ENCODE results near the gene SYDE2. TPM values are rescaled to one million over a fixed set of nuclear protein-coding genes. Genes with fewer than 3 reads are reported as not detected.

SYDE2 gene
- polyA plus RNA-seq, 2 of the 4 experiments (the other 2 are of a cell fraction): 0.92 to 2.6 TPM

DNA sequence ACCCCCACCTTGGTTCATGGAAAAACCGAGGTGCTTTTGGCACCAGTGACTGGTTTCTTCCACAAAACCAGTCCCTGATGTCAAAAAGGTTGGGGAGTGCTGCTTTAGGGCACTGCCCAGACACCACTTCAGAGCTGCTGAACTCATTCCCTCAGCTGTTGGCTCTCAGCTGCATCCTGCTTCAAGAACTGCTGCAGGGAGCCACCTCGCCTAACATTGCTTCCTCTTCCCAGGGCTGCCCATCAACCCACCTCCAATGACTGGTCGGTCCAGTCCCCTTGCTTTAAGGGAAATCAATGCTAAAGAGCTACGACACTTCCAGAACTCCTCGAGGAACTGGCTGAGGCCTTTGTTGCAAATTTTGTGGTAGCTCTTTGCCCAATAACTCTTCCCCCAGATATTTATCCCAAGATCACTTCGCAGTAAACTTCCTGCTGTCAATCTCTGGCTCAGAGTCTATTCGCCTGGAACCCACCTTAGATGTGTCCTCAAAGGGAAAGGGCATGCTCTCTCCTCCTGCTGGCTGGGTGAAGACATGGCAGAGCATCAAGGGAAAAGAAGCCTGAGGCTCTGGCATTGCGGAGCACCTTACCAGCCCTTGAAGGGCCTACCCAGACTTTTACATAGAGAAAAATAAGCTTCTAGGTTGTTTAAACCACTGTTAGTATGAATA lies 29.6 kb upstream of the SYDE2 start:
- WGBS (ENCODE audit: missing lambda C conversion rate): 78% methylated on average over 8 of the region's 8 CpGs
- Histone ChIP-seq H3K4me3 (no peak overlapping the region), H3K4me1 (no peaks in the 10 kb centered on the region), H3K9me3 (no peaks in the 10 kb centered on the region), H3K27ac (no peak overlapping the region), H3K4me2 (no peak overlapping the region)
- peak in 1 of 2 experiments; percentile 18; a peak in 1 of 5 replicates for TF ChIP-seq RAD21 (conservative IDR thresholded peaks at IDR 0.05 in 1 of 2, IDR thresholded peaks at IDR 0.05 in 1 of 2)
- TF ChIP-seq, protein P1, sequence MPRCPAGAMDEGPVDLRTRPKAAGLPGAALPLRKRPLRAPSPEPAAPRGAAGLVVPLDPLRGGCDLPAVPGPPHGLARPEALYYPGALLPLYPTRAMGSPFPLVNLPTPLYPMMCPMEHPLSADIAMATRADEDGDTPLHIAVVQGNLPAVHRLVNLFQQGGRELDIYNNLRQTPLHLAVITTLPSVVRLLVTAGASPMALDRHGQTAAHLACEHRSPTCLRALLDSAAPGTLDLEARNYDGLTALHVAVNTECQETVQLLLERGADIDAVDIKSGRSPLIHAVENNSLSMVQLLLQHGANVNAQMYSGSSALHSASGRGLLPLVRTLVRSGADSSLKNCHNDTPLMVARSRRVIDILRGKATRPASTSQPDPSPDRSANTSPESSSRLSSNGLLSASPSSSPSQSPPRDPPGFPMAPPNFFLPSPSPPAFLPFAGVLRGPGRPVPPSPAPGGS (IDR thresholded peaks at IDR 0.05): no peak
- POLR2A ChIA-PET: no interaction called here
- FAIRE-seq (no peak), DNase-seq (ENCODE audit: low read depth in 1 of 2, low spot score in 1 of 2) (peak in 1 of 2 experiments; percentile 17), ATAC-seq (peak; percentile 39 to 74; a peak in 4 of 6 replicates)
- CTCF ChIA-PET: interaction anchor here (0.6 to 2.3 kb wide), 8 partner anchors 9 to 283 kb away, joined by 3 to 6 read pairs (median 3); partner anchors contain the start of gene C1orf52

DNA sequence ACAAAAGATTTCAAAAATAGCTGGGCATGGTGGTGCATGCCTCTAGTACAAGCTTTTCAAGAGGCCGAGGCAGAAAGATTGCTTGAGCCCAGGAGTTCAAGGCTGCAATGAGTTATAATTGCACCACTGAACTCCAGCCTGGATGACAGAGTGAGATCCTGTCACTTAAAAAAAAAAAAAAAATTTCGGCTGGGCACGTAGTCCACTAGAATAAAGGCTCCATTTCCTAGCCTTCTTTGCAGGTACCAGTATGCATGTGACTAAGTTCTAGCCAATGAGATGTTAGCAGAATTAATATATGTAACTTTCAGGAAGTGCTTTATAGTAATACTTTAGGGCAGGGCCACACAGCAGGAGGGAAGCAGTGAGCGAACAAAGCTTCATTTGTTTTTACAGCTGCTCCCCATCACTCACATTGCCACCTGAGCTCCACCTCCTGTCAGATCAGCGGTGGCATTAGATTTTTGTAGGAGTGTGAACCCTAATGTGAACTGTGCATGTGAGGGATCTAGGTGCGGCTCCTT lies 28.8 kb upstream of the SYDE2 start:
- no peak overlapping the region for H3K4me3 ChIP-seq
- no peak overlapping the region for H3K27ac ChIP-seq
- DNase-seq (ENCODE audit: low read depth in 1 of 2, low spot score in 1 of 2) (no peak), ATAC-seq (no peak), FAIRE-seq (no peak)
- ChIA-PET CTCF (interaction anchor here (0.6 to 2.3 kb wide), 4 partner anchors 8 to 120 kb away, joined by 3 to 6 read pairs (median 4); no protein-coding TSS in a partner anchor), POLR2A (no interaction called here)
- H3K9me3 ChIP-seq: no peaks in the 10 kb centered on the region
- no peaks in the 10 kb centered on the region for H3K4me1 ChIP-seq
- no peak overlapping the region for H3K4me2 ChIP-seq
- WGBS (ENCODE audit: missing lambda C conversion rate): 67% methylated on average over 6 of the region's 6 CpGs
- TF ChIP-seq ZC3H11A (IDR thresholded peaks at IDR 0.05) (no peak), ZSCAN20 (CRISPR knock-in tag; IDR thresholded peaks at IDR 0.05) (no peak), ESRRA (IDR thresholded peaks at IDR 0.05; ENCODE audit: borderline replicate concordance, low read length) (no peak), NPAS2 (CRISPR knock-in tag; IDR thresholded peaks at IDR 0.05; ENCODE audit: borderline replicate concordance) (no peak)
- TF ChIP-seq, protein P2, sequence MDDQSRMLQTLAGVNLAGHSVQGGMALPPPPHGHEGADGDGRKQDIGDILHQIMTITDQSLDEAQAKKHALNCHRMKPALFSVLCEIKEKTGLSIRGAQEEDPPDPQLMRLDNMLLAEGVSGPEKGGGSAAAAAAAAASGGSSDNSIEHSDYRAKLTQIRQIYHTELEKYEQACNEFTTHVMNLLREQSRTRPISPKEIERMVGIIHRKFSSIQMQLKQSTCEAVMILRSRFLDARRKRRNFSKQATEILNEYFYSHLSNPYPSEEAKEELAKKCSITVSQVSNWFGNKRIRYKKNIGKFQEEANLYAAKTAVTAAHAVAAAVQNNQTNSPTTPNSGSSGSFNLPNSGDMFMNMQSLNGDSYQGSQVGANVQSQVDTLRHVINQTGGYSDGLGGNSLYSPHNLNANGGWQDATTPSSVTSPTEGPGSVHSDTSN (IDR thresholded peaks at IDR 0.05): no peak
- TF ChIP-seq, protein P3, sequence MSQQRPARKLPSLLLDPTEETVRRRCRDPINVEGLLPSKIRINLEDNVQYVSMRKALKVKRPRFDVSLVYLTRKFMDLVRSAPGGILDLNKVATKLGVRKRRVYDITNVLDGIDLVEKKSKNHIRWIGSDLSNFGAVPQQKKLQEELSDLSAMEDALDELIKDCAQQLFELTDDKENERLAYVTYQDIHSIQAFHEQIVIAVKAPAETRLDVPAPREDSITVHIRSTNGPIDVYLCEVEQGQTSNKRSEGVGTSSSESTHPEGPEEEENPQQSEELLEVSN (IDR thresholded peaks at IDR 0.05; ENCODE audit: borderline replicate concordance, low read depth): no peak
- TF ChIP-seq, protein P4, sequence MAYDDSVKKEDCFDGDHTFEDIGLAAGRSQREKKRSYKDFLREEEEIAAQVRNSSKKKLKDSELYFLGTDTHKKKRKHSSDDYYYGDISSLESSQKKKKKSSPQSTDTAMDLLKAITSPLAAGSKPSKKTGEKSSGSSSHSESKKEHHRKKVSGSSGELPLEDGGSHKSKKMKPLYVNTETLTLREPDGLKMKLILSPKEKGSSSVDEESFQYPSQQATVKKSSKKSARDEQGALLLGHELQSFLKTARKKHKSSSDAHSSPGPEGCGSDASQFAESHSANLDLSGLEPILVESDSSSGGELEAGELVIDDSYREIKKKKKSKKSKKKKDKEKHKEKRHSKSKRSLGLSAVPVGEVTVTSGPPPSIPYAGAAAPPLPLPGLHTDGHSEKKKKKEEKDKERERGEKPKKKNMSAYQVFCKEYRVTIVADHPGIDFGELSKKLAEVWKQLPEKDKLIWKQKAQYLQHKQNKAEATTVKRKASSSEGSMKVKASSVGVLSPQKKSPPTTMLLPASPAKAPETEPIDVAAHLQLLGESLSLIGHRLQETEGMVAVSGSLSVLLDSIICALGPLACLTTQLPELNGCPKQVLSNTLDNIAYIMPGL (CRISPR knock-in tag; IDR thresholded peaks at IDR 0.05; ENCODE audit: borderline replicate concordance): no peak

DNA sequence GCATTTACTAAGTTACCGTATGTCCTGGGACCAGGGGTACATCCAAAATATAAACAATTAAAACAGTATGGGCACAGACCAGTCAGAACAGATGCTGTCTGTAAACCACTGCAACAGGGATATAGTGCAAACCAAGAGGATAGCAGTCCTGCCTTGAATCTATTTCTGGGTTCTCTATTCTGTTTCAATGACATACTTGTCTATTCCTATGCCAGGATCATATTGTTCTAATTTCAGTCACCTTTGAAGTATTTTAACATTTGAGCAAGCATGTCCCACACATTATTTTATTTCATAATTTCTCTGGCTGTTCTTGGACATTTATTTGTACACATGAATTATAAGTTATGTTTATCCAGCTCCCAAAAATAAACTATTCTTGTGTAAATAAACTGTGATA lies 28.2 kb upstream of the SYDE2 start:
- ChIA-PET POLR2A (no interaction called here), CTCF (interaction anchor here (2.3 kb wide), 1 partner anchor 119 kb away, joined by 6 read pairs; no protein-coding TSS in a partner anchor)
- DNase-seq (ENCODE audit: low read depth in 1 of 2, low spot score in 1 of 2) (no peak), ATAC-seq (no peak), FAIRE-seq (no peak)
- no peak overlapping the region for H3K27ac ChIP-seq
- TF ChIP-seq ZC3H11A (IDR thresholded peaks at IDR 0.05) (no peak), HDAC2 (IDR thresholded peaks at IDR 0.05) (no peak), MYC (IDR thresholded peaks at IDR 0.05; ENCODE audit: borderline replicate concordance, low read length) (no peak), CEBPB (IDR thresholded peaks at IDR 0.05) (no peak), JUN (IDR thresholded peaks at IDR 0.05) (no peak), POLR2AphosphoS2 (conservative IDR thresholded peaks at IDR 0.05; ENCODE audit: low read length) (no peak), HEYL (CRISPR knock-in tag; IDR thresholded peaks at IDR 0.05) (no peak), KDM5A (IDR thresholded peaks at IDR 0.05) (no peak)
- TF ChIP-seq, protein P5, sequence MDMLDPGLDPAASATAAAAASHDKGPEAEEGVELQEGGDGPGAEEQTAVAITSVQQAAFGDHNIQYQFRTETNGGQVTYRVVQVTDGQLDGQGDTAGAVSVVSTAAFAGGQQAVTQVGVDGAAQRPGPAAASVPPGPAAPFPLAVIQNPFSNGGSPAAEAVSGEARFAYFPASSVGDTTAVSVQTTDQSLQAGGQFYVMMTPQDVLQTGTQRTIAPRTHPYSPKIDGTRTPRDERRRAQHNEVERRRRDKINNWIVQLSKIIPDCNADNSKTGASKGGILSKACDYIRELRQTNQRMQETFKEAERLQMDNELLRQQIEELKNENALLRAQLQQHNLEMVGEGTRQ (IDR thresholded peaks at IDR 0.05): no peak
- TF ChIP-seq, protein P6, sequence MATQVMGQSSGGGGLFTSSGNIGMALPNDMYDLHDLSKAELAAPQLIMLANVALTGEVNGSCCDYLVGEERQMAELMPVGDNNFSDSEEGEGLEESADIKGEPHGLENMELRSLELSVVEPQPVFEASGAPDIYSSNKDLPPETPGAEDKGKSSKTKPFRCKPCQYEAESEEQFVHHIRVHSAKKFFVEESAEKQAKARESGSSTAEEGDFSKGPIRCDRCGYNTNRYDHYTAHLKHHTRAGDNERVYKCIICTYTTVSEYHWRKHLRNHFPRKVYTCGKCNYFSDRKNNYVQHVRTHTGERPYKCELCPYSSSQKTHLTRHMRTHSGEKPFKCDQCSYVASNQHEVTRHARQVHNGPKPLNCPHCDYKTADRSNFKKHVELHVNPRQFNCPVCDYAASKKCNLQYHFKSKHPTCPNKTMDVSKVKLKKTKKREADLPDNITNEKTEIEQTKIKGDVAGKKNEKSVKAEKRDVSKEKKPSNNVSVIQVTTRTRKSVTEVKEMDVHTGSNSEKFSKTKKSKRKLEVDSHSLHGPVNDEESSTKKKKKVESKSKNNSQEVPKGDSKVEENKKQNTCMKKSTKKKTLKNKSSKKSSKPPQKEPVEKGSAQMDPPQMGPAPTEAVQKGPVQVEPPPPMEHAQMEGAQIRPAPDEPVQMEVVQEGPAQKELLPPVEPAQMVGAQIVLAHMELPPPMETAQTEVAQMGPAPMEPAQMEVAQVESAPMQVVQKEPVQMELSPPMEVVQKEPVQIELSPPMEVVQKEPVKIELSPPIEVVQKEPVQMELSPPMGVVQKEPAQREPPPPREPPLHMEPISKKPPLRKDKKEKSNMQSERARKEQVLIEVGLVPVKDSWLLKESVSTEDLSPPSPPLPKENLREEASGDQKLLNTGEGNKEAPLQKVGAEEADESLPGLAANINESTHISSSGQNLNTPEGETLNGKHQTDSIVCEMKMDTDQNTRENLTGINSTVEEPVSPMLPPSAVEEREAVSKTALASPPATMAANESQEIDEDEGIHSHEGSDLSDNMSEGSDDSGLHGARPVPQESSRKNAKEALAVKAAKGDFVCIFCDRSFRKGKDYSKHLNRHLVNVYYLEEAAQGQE (IDR thresholded peaks at IDR 0.05): no peak
- no peaks in the 10 kb centered on the region for H3K9me3 ChIP-seq
- 93% methylated on average over 1 of the region's 1 CpG for WGBS (ENCODE audit: missing lambda C conversion rate)
- no peak overlapping the region for H3K4me3 ChIP-seq
- H3K4me1 ChIP-seq: no peaks in the 10 kb centered on the region
- no peak overlapping the region for H3K4me2 ChIP-seq
